Measurements from ENCODE around the gene EGFL7.

GRCh38 chr9:136678624-136679023 is 15.9 kb downstream of the EGFL7 start:
- TF ChIP-seq EP300 (IDR thresholded peaks at IDR 0.05) (no peak), CTCF (IDR thresholded peaks at IDR 0.05) (no peak)

Data from gastroesophageal sphincter (tissue), 3 donors.